Esophagus squamous epithelium (tissue), 5 donors: ENCODE results near the gene CD163L1. TPM values are rescaled to one million over a fixed set of nuclear protein-coding genes. Genes with fewer than 3 reads are reported as not detected.

Experiments
- DNase-seq: peaks from one replicate; lab custom pipeline; 2025; lab: John Stamatoyannopoulos, UW
- H3K27ac ChIP-seq, 4 donors: fragments of 200-600 bp; sonication (generic); one replicate each; pipeline ENCODE4 v1.5.1; 2016 to 2019; ENCODE audit warnings: mild to moderate bottlenecking in 1 of 4
- H3K27me3 ChIP-seq, 4 donors: fragments of 200-600 bp; sonication (generic); 1 replicate in 3 of 4; 2 replicates in 1 of 4; pipeline versions ENCODE4 v1.5.1 to v1.6.0; 2017 to 2021; ENCODE audit warnings: antibody characterized with exemption in 1 of 4
- H3K36me3 ChIP-seq, 3 donors: fragments of 200-600 bp; sonication (generic); one replicate each; pipeline ENCODE4 v1.5.1; 2016 to 2019
- H3K4me1 ChIP-seq, 3 donors: fragments of 200-600 bp; sonication (generic); one replicate each; pipeline ENCODE4 v1.5.1; 2017 to 2019
- H3K4me3 ChIP-seq, 4 donors: fragments of 200-600 bp; sonication (generic); 1 replicate in 3 of 4; 2 replicates in 1 of 4; pipeline ENCODE4 v1.5.1; 2016 to 2019; ENCODE audit warnings: mild to moderate bottlenecking in 2 of 4, moderate library complexity in 1 of 4
- H3K9me3 ChIP-seq, 3 donors: fragments of 200-600 bp; sonication (generic); one replicate each; pipeline ENCODE4 v1.5.1; 2016 to 2019
- CTCF ChIP-seq, 6 experiments: fragments of 450-650 bp in 4 of 6; fragments of 200-600 bp in 2 of 6; sonication (generic) in 2 of 6; IDR thresholded peaks; one replicate each; pipeline ENCODE4 v1.5.1; 2016 to 2019; ENCODE audit warnings: antibody characterized with exemption in 6 of 6, mild to moderate bottlenecking in 4 of 6, moderate library complexity in 4 of 6
- POLR2A ChIP-seq, 4 donors: fragments of 450-650 bp; IDR thresholded peaks; one replicate each; pipeline ENCODE4 v1.6.1; 2017; ENCODE audit warnings: antibody characterized with exemption in 4 of 4, mild to moderate bottlenecking in 4 of 4, moderate library complexity in 3 of 4
- WGBS, 2 donors: methylation state at CpG; one replicate each; pipeline ENCODE4 v1.1.5; 2018; 5-methylcytosine and 5-hydroxymethylcytosine counted together
- intact Hi-C: fragments of 100-400 bp; cut with DNase I; formaldehyde crosslinking; loops from one replicate; pipeline ENCODE4 v1.15.0; 2022
- total RNA-seq, 4 donors: library from RNA; depleted of rRNA; stranded (reverse); fragments of >200 nt; gene quantifications; one replicate each; pipeline ENCODE4 v1.1.0, GENCODE V29; 2016
- donor health status: DM: yes; HTN: yes; CAD: no.

Gene CD163L1
- total RNA-seq, 4 donors from 2014 or later, result 0.15 to 2.8 (median 1.1) TPM

- TF ChIP-seq POLR2A (IDR thresholded peaks at IDR 0.05), result no peak
- TF ChIP-seq CTCF (IDR thresholded peaks at IDR 0.05), result no peak
- Histone ChIP-seq H3K27me3 (no peaks in the 10 kb centered on the region), H3K27ac (no peak overlapping the region), H3K4me1 (no peaks in the 10 kb centered on the region), H3K4me3 (no peak overlapping the region), H3K9me3 (no peaks in the 10 kb centered on the region), H3K36me3 (no peaks in the 10 kb centered on the region)
- DNase-seq, result no peak
- WGBS, 2 donors, result 55 to 81% methylated on average over 4 to 10 of the region's 10 CpGs
- intact Hi-C loops, result no loop called here
These were observed 74.7 kb downstream of the CD163L1 start for GRCh38 chr12:7369274-7369729.

GRCh38 chr12:7362734-7363133, 81.2 kb downstream of the CD163L1 start:
- TF ChIP-seq CTCF (IDR thresholded peaks at IDR 0.05), result no peak
- no peak for TF ChIP-seq POLR2A (IDR thresholded peaks at IDR 0.05)
- Histone ChIP-seq H3K4me1 (no peaks in the 10 kb centered on the region), H3K27me3 (no peaks in the 10 kb centered on the region), H3K4me3 (no peak overlapping the region), H3K9me3 (no peaks in the 10 kb centered on the region), H3K36me3 (no peaks in the 10 kb centered on the region), H3K27ac (no peak overlapping the region)
- WGBS, 2 donors, result 74 to 75% methylated on average over 3 of the region's 3 CpGs
- intact Hi-C loops, result no loop called here
- no peak for DNase-seq

GRCh38 chr12:7361265-7361664, 82.7 kb downstream of the CD163L1 start:
- no peak for DNase-seq
- H3K9me3 ChIP-seq, result no peaks in the 10 kb centered on the region
- 50 to 73% methylated on average over 1 of the region's 1 CpG for WGBS, 2 donors
- no peaks in the 10 kb centered on the region for H3K27me3 ChIP-seq
- no peaks in the 10 kb centered on the region for H3K36me3 ChIP-seq
- no peaks in the 10 kb centered on the region for H3K4me1 ChIP-seq
- intact Hi-C loops, result no loop called here
- H3K27ac ChIP-seq, result no peak overlapping the region
- H3K4me3 ChIP-seq, result no peak overlapping the region
- TF ChIP-seq POLR2A (IDR thresholded peaks at IDR 0.05) (no peak), CTCF (IDR thresholded peaks at IDR 0.05) (no peak)

- Histone ChIP-seq H3K36me3 (no peaks in the 10 kb centered on the region), H3K27ac (no peak overlapping the region), H3K9me3 (no peaks in the 10 kb centered on the region), H3K4me3 (no peak overlapping the region), H3K4me1 (no peaks in the 10 kb centered on the region), H3K27me3 (no peaks in the 10 kb centered on the region)
- WGBS, 2 donors, result 68 to 77% methylated on average over 4 of the region's 4 CpGs
- TF ChIP-seq CTCF (IDR thresholded peaks at IDR 0.05), result no peak
- no peak for DNase-seq
- intact Hi-C loops, result no loop called here
These were observed 89.4 kb downstream of the CD163L1 start for GRCh38 chr12:7354529-7354928.

- Histone ChIP-seq H3K4me3 (no peak overlapping the region), H3K4me1 (no peaks in the 10 kb centered on the region), H3K36me3 (no peaks in the 10 kb centered on the region), H3K9me3 (no peaks in the 10 kb centered on the region), H3K27me3 (no peaks in the 10 kb centered on the region), H3K27ac (no peak overlapping the region)
- no peak for DNase-seq
- intact Hi-C loops, result no loop called here
- TF ChIP-seq CTCF (IDR thresholded peaks at IDR 0.05), result no peak
- TF ChIP-seq POLR2A (IDR thresholded peaks at IDR 0.05), result no peak
These were observed 91.3 kb downstream of the CD163L1 start for GRCh38 chr12:7352661-7353060.
